Epithelial cell of prostate (primary cell): ENCODE measurements around the gene ZDHHC8.

ENCODE experiments used
- DNase-seq: peaks from one replicate; pipeline ENCODE4 v3.0.0-alpha.2; 2011; ENCODE audit warnings: low read depth, low spot score
- H3K27ac ChIP-seq: fragments of 450-650 bp; 2 replicates; pipeline ENCODE4 v1.5.1; 2017; ENCODE audit warnings: mild to moderate bottlenecking

ZDHHC8 gene

GRCh38 chr22:20111689-20112622, 19.6 kb upstream of the ZDHHC8 start:
- DNase-seq = no peak
- no peak overlapping the region for H3K27ac ChIP-seq

DNA sequence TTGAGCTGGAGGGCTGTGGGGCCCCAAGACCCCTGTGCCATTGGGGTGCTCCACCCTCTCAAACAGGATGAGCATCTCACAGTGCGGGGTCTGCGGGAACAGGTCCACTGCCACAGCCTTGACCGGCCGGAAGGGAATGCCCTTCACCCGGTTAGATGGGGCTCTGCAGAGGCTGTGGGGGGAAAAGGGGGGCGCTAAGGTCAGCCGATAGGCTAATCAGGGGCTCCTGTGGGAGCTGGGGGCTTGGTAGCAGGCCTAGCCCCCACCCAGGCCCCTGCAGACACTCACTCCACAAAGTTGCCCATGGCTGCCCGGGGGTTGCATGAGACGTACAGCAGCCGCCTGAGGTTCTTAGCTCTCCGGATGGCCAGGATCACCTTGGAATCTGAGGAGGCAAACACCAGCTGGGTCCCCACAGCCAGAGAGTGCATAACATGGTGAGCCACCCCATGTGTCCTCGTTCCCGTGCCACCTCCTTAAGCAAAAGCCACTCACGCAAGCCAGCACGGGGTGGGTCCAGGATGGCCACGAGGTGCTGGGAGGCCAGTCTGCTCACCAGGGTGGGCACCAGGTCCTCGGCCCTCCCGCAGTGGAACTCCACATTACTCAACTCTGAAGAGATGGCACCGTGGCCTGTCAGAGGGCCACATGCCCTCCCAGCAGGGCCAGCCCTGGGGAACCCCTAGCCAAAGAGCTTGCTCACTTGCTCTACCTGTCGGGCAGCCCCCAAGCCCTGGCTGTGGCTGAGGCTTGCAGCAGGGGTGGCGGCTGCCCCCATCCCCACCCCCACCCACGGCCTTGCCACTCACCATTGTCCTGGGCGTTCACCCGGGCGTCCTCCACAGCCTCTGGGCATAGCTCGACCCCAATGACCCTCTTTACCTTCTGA, 18.7 kb upstream of the ZDHHC8 start:
- no peak overlapping the region for H3K27ac ChIP-seq

GRCh38 chr22:20113551-20114310, 17.9 kb upstream of the ZDHHC8 start:
- no peak for DNase-seq
- no peak overlapping the region for H3K27ac ChIP-seq

More for the DNA sequence above, 18.7 kb upstream of the ZDHHC8 start:
- DNase-seq = no peak

GRCh38 chr22:20114506-20115475, 16.8 kb upstream of the ZDHHC8 start:
- no peak overlapping the region for H3K27ac ChIP-seq
- no peak for DNase-seq

DNA sequence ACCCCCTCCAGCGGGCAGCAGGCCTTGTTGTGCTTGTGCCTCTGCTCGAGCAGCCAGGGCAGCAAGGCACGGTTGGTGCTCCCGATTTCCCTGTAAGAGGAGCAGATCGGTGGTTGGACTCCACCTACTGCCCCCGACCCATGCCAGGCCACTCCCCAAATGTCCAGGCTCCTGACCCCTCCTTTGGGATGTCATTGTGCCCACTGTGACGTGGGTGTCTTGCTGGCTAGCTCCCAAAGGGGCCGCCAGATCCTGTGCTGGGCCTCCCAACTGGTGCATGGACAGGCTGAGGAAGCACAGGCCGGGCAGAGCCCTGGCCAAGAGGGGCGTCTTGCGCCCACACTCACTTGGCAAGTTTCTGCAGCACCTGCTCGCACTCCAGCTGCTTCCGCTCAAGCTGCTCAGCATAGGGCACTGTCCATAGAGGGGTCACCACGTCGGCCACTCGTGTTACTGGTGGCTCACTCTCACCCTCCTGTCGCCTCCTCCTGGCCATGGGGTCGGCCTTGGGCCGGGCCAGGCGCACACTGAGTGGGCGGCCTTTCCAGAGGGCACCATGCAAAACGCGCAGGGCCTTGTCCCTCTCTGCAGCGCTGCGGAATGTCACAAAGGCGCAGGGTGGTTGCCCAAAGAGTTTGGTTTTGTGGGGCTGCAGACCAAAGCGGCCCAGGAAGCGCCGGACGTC, 15.8 kb upstream of the ZDHHC8 start, which contains the start of gene RANBP1:
Gene RANBP1, plus strand, starts transcription at position 414 of the 685 bp plus-strand sequence. Its CDS starts 81 bp downstream, at position 495.
- no peak for DNase-seq

GRCh38 chr22:20116376-20116950, 15.1 kb upstream of the ZDHHC8 start:
- no peak for DNase-seq
- peak overlapping the region; percentile 67 for H3K27ac ChIP-seq

More for the DNA sequence above, 15.8 kb upstream of the ZDHHC8 start, which contains the start of gene RANBP1:
- H3K27ac ChIP-seq = peak within 1 kb of the TSS; percentile 67

- H3K27ac ChIP-seq = peak within 1 kb of the TSS; percentile 67
- peak; percentile 91 for DNase-seq
Observed at GRCh38 chr22:20116951-20117632, 14.5 kb upstream of the ZDHHC8 start, which contains the start of gene TRMT2A. Gene TRMT2A, minus strand, starts transcription at chr22:20117226. Its CDS starts 320 bp downstream, at chr22:20116906.

GRCh38 chr22:20117633-20118299, 13.8 kb upstream of the ZDHHC8 start:
- no peak for DNase-seq
- H3K27ac ChIP-seq = peak overlapping the region; percentile 67

GRCh38 chr22:20118300-20119020, 13.1 kb upstream of the ZDHHC8 start:
- no peak for DNase-seq
- peak overlapping the region; percentile 67 for H3K27ac ChIP-seq

DNA sequence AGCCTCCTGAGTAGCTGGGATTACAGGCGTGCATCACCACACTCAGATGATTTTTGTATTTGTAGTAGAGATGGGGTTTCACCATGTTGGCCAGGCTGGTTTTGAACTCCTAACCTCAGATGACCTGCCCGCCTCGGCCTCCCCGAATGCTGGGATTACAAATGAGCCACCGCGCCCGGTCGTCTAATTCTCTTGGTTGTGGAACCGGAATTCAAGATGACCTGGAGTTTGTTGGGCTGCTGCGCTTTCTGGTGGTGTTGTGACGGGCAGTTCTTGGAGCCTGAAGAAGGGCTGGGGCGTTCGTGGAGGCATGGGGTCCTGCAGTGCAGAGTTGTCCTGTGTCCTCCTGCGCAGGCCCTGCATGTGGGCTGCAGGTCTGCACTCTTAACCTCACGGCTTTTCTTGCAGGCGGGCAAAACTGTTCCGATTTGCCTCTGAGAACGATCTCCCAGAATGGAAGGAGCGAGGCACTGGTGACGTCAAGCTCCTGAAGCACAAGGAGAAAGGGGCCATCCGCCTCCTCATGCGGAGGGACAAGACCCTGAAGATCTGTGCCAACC, 9.7 kb upstream of the ZDHHC8 start:
- no peak overlapping the region for H3K27ac ChIP-seq
- no peak for DNase-seq

GRCh38 chr22:20123366-20124082, 8.1 kb upstream of the ZDHHC8 start:
- no peak overlapping the region for H3K27ac ChIP-seq
- DNase-seq = no peak

GRCh38 chr22:20124083-20124787, 7.4 kb upstream of the ZDHHC8 start:
- no peak overlapping the region for H3K27ac ChIP-seq

DNA sequence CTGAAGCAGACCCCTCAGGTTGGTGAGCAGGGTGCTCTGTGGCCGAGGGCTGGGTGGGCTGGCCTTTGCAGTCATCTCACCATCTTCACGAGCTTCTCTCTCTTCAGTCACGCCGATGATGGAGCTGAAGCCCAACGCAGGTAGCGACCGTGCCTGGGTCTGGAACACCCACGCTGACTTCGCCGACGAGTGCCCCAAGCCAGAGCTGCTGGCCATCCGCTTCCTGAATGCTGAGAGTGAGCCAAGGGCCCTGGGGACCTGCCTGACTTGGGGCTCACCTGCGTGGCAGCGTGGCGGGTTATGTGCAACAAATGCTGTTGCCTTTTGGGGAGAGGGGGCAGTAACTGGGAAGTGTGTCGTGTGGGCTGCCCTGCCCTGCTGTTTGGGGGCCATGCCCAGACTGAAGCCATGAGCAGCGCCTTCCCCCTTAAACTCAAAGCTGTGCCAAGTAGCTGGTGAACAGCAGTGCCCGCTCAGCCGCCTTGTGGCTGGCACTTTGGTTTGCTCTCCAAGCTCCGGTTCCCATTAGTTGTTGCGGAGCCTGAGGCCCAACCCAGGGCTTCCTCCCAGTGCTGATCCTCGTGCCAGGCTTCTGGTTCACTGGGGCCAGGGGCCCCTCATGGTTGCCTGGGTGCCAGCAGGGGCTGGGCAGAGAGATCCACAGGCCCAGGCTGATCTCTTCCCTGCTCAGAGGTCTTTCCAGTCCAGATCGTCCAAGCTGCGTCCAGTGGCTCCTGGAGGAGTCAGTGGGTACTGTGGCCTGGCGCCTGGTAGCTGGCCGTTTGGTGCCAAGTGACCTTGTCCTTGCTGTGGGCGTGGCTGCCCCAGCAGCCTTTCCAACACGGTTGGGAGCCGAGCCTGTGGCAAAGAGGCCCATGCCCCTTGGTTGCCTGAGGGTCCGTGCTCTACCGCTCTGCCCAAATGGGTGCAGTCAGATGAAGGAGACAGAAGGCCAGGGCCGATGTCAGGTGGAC, 6.1 kb upstream of the ZDHHC8 start:
- H3K27ac ChIP-seq = no peak overlapping the region
- DNase-seq = no peak

More at GRCh38 chr22:20124083-20124787, 7.4 kb upstream of the ZDHHC8 start:
- no peak for DNase-seq
